Measurements from ENCODE around the gene RPL4.
A peak's percentile ranks its signal among the peaks of the same experiment; 100 is the strongest.
"Not testable (repeated sequence)": the region's sequence is repeated elsewhere in the genome, so short reads cannot be mapped to it uniquely, and the experiment has no call there.

The RPL4 gene

DNA sequence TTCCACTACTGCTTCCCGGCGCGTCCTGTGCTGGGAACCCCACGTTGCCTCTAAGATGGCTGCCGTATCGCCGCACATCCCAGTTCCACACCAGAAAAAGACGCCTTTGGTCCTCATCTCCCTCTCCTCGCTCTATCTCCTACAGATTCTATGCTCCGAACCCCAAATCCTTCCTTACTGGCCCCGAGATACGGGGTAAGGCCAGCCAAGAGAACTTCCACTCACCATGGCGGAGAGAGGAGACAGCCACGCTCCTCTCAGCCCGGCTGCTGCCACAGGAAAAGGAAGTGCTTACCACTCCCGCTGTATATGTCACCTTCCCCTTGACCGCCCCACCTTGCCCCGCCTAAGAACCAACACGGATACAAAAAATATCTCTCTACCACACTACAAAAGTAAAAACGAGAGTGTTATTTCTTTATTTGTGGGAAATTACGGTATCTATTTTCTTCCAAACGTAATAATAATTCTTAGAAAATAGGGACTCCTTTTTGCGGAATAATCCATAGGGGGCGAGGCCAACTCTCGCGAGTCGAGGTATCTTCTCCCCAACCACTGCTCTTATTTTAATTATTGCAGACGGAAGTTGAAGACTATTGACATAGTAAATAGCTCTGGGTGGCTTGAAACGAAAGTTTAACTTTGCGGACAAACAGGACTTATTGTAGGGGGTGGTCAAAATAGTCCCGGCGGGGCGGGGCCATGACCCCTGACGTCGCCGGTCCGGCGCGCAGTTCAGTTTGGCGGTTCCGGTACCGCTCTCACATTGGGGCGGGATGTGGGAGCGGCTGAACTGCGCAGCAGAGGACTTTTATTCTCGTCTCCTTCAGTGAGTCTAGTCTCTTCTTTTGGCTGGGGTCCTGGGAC lies at the start of gene RPL4, which contains the start of gene ZWILCH:
TSS of gene RPL4 (minus strand) at position 293 of the 867 bp plus-strand sequence. CDS start at position 228, 65 bp downstream.
TSS of gene ZWILCH (plus strand) at position 764 of the 867 bp plus-strand sequence. CDS start at position 777, 13 bp downstream.
- peak; percentile 87 for DNase-seq

DNA sequence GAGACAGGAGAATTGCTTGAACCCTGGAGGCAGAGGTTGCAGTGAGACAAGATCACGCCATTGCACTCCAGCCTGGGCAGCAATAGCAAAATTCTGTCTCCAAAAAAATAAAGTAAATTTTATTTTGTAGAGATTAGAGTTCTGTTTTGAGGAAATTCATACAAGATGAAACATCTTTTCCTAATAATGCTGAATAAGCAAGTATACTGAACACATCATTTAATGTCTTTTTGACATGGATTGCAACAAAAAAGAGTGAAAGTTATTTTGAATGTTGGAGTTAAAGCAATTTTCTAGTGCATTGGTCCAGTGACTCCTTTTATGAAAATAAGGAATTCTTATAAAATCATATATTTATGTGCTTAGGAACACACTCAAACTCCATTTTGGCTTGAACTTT lies 40.6 kb upstream of the RPL4 start:
- no peak for DNase-seq

DNA sequence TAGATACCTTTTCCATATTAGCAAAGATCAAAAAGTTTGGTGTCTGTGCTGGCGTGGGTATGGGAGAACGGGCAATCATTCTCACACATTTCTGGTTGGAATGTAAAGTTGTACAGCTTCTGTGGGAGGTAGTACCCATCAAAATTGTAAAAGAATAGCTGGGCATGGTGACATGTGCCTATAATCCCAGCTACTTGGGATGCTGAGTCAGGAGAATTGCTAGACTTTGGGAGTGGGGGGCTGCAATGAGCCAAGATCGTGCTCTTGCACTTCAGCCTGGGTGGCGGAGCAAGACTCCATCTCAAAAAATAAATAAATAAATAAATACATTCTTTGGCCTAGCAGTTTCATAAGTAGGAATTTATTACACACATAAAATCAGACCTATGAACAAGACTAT lies 38.2 kb upstream of the RPL4 start:
- no peak for DNase-seq

DNA sequence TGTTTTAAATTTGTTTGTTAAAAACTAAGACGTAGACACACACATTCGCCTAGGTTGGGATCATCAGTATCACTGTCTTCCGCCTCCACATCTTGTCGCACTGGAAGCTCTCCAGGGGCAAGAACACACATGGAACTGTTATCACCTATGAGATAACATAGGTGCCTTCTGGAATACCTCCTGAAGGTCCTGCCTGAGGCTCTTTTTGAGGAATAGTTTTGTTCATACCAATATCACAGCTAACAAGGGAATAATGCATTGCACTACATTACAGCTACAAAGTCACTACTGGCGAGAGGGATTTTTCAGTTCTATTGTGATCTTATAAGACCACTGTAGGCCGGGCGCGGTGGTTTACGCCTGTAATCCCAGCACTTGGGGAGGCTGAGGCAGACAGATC lies 30.4 kb upstream of the RPL4 start:
- DNase-seq, result no peak

DNA sequence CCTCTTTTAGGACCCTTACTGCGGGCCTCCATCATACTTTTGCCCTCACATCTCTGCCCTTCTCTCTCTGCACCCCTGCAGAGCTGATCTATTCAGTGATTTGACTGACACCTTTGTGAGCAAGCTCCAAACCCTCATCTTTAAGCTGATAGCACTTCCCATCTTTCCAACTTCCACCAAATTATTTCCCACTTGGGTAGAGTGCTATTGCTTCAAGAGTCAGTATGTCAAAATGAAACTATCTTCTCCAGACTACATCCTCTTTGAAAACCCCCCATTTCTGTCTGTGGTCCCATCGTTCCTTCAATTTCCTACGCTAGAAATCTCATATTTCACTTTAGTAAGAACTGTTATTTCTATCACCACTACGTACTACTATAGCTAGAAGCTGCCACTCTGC lies 20.2 kb upstream of the RPL4 start:
- DNase-seq, result no peak

DNA sequence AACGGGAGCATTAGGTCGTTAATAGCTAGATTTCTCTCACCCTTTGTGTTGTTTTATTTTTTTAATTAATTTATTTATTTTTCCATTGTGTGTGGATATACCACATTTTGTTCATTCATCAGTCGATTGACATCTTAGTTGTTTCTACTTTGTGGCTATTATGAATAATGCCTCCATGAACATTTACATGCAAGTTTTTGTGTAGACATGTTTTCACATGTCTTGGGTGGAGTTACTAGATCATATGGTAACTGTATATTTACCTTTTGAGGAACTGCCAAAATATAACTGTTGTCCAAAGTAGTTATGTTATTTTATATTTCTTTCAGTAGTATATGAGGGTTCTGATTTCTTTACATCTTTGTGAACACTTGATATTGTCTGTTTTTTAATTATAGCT lies 19.3 kb upstream of the RPL4 start:
- DNase-seq, result no peak

DNA sequence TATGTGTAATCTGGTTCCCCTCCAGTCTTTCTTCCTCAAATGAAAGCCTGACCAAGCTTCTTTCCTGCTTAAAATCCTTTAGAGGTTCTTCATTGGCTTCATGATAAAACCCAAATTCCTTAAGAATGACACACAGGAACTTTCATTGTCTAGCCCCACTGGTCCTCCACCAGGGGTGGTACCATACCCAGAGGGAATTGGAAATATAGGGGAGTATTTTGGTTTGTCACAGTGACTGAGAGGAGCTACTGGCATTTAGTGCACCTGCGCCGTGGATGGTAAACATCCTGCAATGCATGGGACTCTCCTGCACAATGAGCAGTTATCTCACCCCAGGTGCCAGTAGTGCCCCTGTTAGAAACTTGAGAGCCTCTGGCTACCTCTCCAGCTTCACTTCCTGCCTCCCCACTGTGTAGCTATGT lies 11.3 kb upstream of the RPL4 start:
- peak; percentile 14 for DNase-seq

DNA sequence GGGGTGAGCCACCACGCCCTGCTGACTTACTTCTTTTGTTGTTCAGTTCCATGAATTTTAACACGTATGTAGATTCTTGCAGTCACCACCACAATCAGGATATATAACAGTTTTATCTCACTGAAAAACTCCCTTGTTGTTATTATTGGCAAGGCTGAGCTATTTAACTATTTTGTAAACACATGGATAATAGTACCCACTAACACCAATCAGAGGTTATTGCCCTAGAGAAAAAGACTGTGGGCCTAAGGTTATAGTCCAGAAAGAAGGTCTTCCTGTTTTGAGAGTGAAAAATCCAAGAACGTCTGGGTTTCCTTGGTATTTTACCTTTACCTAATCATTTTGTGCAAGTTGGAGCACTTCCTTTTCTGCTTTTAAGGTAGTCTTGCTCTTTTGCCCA lies 9.9 kb upstream of the RPL4 start:
- no peak for DNase-seq

DNA sequence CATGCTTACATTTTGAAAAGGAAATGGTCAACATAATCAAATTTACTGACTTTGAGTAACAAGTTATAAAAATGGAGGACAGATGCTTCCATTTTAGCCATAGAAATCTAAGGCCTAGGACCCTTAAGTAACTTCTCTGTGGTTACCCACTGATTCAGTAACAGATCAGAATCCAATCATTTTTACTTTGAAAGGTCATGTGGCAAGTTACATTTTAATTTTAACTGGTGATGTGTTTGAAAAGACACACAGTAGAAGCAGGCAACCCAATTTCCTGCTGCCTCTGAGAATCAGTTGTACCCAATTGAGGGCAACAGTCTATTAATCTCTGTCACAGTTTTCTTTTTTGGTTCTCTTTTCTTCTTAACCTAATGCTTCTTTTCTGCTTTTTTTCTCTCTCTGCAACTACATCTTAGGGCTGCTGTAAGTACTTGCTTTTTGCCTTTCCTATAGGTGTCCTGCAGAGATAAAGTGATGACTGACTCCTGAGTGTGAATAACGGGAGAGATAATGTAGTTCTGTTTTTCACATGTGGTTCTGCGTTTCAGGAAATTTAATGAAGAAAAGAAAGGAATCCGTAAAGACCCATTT lies 3.7 kb upstream of the RPL4 start:
- DNase-seq, result no peak

DNA sequence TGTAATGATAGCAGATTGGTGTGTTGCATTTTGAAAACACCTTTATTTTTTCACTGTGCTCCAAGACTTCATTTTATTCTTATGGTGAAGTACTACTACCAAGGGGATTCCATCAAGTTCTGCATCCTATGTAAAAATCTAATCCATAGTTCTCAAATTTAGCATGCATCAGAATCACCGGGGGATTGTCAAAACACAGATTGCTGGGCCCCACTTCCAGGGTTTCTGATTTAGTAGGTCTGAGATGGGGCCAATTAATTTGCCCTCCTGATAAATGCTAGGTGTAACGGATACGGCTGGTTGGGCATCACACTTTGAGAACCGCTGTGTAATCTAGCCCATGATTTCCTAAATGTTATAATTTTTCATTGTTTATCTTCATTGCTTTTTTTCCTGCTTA lies 1.2 kb upstream of the RPL4 start:
- DNase-seq, result peak; percentile 30

DNA sequence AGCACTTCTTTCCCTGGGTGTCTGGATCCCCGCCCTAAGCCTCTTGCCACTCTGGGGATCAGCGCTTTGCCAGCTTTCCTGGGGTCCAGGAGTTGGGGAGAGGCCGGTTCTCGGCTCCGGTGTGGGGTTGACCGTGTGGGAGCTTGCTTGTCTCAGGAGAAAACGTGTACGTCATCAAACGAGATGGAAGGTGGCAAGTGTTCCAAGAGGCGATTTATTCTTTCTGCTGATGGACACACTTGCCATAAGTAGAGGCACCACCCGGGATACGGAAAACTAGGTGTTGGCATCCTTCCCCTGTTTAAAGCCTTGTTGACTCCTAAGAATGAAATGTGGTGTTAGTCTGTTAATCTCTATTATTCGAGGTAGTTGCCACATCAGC lies 766 bp upstream of the RPL4 start:
- DNase-seq, result no peak

DNA sequence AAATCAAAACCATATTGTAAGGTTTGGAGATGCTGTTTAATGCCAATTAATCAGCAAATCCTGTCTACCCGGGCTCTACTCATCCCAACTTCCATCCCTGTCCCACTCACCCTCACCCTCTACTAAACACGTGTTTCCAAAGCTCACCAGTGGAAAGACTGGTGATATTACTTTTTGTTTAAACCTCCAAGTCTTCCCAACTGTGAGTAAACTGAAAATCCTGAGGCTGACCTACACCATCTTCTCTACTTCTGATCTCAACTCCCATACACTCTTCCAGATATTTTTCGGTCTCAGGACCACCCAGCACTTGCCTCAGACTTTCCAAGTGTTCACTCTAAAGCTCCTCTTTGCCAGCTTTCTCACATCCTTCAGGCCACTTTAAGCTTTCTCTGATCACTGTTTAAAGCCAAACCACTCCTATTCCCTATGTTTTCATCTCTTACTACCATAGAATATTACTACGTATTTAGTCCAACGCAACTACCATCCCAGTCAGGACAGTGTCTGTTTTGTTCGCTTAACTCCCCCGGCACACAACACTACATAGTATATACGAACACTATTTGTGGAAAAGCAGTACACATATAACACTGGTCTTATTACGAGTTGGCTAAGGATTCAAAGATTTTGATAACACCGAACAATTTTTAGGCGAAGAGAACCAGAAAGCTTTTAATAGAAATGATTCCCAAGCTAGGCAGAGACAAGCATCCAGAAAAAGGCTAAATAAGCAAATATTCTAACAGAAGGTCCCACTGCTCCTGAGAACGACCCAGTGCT lies 684 bp downstream of the RPL4 start:
- DNase-seq, result no peak

DNA sequence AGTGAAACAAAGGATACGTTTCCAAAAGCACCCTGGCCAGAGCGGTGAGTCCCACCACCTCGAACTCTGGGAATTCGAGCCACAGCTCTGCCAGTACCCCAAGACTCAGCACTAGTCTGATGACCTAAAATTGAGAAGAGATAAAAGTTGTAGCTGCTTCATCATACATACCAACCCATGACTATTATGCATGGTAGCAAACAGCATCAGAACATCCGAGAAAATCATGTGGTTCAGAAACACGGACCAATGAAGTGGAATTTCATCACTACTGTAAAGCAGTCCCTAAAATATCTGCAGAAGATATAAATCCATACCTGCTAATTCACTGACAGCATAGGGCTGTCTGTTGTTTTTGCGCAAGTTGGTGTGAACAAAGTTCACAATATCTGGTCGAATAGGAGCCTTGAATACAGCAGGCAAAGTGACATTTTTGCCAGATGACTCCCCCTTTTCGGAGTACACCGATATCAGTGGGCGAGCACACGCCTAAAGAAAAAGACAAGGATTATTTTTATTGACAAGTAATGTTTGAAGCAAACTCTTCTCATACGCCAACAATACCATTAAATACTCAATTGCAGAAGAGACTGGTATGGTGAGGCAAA lies 1.5 kb downstream of the RPL4 start:
- not testable (repeated sequence) for DNase-seq

DNA sequence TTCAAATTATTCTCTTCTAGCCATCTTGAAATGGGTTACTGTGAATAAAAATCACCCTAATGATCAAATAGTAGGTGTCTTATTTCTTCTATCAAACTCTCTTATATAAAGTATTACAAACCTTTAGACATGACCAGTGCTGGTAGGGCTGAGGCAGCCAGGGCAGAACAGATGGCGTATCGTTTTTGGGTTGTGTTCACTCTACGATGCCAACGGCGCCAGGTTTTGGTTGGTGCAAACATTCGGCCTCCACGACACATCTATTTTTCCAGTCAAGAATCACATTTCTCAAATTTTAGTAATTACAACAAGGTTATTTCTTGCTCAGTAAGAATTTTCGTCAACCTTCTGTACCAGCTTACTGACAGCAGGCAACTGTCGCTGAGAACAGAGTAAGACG lies 2.2 kb downstream of the RPL4 start:
- no peak for DNase-seq

DNA sequence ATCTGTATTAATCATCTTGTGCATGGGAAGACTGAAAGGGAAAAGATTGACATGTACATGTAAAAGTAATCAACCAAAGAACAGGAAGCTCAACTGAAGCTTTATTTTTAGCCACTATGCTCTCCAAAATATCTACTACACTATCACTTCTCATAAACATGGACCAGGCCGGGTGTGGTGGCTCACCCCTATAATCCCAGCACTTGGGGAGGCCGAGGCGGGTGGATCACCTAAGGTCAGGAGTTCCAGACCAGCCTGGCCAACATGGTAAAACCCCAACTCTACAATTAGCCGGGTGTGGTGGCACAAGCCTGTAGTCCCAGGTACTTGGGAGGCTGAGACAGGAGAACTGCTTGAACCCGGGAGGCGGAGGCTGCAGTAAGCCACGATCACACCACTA lies 4.3 kb downstream of the RPL4 start:
- not testable (repeated sequence) for DNase-seq

DNA sequence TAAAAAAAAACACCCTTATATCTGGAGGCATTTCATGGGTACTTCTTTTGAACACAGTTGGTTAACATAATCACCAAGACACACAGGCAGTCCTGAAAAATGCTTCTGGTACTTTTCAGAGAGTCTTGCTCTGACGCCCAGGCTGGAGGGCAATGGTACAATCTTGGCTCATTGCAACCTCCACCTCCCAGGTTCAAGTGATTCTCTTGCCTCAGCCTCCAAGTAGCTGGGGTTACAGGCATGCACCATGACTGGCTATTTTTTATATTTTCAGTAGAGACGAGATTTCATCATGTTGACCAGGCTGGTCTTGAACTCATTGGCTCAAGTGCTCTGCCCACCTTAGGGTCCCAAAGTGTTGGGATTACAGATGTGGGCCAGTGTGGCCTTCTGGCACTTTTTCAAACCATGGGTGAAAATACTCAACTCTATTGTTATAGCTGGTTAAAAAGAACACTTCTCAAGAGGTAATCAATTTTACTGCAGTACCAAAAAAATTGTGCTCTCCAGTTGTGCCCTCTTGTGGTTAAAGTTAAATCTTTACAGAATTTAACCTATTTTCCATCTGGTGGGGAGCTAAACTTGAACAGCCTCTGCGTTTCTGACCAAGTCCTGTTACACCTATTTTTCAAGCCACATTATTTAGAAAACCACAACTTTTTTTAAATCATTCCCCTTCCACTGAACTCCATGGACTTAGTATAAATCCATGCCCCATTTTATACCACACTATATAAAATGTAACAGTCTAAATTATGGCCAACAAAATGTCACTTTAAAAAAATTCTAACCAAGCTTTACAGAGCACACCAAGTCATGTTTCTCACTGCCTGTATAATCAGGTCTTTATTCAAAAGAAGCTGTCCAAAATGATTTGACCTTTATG lies 5.9 kb downstream of the RPL4 start:
- peak; percentile 45 for DNase-seq

DNA sequence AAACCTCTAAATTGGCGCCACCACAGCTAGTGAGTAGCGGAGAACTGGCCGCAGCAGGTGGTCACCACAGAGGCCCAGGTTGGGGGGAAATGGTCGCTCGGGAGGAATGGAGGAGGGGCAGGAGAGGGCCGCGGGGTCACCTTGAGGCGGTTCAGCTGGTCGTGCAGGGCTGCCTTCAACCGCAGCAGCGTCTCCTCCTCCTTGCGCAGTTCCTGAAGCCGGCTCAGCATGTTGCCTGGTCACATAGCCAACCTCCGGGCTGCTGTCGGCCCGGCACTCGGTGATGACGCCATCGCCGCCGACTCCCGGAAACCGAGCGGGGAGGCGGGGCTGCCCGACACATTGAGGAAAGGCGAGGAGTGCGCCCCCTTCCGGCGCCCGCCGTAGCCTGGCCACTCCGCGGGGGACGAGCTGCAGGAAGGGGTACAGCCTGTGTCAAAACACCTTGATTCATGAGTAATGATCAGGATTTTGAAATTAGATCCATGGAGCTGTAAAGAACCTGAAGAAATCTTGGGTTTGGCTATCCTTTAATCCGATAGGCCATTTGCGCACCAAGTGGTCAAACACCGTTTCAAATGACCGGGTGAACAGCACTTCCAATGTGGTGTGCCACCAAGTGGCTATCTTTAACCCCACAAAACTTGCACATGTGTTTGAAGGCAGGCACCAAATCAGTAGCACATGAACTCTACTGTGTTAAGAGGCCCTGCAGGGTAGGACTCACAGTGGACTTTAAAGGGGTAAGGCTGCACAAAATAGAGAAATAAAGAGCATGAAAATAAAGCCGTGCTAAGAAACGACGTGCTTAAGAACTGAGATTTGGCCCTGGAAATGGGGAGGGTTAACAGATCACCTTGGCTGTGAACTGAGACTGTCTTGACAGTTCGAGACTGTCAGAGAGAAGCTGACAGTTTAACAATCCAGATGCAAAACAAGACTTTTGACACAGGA lies 6.9 kb downstream of the RPL4 start, which contains the start of gene SNAPC5:
TSS of gene SNAPC5 (minus strand) at position 261 of the 954 bp plus-strand sequence. CDS start at position 230, 31 bp downstream.
- peak; percentile 98 for DNase-seq

DNA sequence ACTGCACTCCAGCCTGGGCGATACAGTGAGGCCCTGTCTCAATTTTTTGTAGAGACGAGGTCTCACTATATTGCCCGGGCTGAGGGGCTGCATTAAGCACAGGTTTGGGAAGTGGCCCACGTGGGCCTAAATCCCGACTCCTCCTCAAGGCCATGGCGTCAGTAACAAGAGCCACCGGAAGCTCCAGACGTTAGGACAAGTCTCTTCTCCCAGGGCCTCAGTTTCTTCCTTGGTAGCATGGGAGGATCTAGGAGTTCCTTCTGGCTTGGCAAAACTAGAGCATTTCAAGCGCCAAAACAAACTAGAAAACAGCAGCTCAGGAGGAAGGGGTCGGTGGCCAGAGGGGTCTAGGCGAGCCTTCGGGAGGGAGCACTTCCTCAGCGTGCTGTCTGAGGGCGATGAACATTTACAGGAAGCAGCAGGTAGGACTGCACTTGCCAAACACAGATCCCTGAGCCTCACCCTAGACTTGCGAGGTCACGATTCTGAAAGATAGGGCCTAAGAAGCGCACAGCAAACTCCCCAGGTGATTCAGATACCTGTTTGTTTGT lies 7.6 kb downstream of the RPL4 start:
- no peak for DNase-seq

DNA sequence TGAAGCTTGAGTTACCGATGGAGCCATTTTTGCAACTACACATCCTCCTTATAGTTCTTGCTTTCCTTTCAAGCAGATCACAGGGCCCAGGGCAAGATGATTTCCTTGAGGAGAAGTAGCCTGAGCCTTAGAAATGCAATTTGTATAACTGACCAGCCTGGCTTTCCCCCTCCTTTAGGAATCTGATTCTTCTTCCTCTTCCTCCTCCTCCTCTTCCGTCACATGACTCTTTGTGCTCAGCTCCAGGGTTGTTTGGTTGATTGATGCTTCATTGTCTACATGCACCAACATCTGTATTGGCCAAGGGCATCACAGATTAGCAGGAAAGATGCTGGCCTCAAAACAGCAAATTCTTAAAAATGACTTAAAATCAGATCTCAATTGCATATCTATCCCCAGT lies 10.4 kb downstream of the RPL4 start:
- no peak for DNase-seq

DNA sequence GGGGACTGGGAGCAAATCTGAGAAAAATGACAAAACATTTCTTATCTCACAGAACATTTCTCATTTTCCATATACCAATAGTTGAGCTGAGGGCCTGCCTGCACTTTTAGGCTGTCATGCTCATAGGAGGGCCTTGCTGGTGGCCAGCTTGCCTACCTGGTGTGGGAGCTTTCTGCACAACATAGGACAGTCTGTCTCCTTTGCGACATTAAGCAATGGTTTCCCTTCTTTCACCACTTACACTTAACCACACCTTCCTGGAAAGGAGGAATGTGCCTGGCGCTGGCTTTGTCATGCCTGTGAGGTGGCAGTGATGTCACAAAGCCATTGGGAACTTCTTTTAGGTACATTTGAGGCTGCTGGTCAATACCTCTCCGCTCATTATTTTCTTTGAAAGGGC lies 12.8 kb downstream of the RPL4 start:
- no peak for DNase-seq
